ENCODE data around the gene KIF2A.

KIF2A gene

GRCh38 chr5:62322484-62322883 is 16.5 kb downstream of the KIF2A start:
- DNase-seq = no peak
- Histone ChIP-seq H3K36me3 (peaks cover 10% of the 10 kb centered on the region; the same call in 1 of the 2 replicates), H3K27ac (no peak overlapping the region), H3K27me3 (ENCODE audit: insufficient read depth, low read depth, severe bottlenecking) (no peaks in the 10 kb centered on the region), H3K4me3 (ENCODE audit: low read depth, low read length) (no peak overlapping the region), H3K9me3 (ENCODE audit: severe bottlenecking) (no peaks in the 10 kb centered on the region)
- no peak for TF ChIP-seq CTCF (IDR thresholded peaks at IDR 0.05; ENCODE audit: low read depth, low read length)

GRCh38 chr5:62326302-62326701 is 20.3 kb downstream of the KIF2A start:
- no peaks in the 10 kb centered on the region for H3K27me3 ChIP-seq (ENCODE audit: insufficient read depth, low read depth, severe bottlenecking)
- no peak overlapping the region for H3K27ac ChIP-seq
- H3K9me3 ChIP-seq (ENCODE audit: severe bottlenecking) = no peaks in the 10 kb centered on the region
- peaks cover 10% of the 10 kb centered on the region; the same call in 1 of the 2 replicates for H3K36me3 ChIP-seq
- no peak for DNase-seq
- no peak for TF ChIP-seq CTCF (IDR thresholded peaks at IDR 0.05; ENCODE audit: low read depth, low read length)
- H3K4me3 ChIP-seq (ENCODE audit: low read depth, low read length) = no peak overlapping the region

- Histone ChIP-seq H3K36me3 (peaks cover 7% of the 10 kb centered on the region; the same call in 1 of the 2 replicates), H3K9me3 (ENCODE audit: severe bottlenecking) (no peaks in the 10 kb centered on the region), H3K27ac (no peak overlapping the region), H3K4me3 (ENCODE audit: low read depth, low read length) (no peak overlapping the region), H3K27me3 (ENCODE audit: insufficient read depth, low read depth, severe bottlenecking) (no peaks in the 10 kb centered on the region)
- DNase-seq = no peak
- no peak for TF ChIP-seq CTCF (IDR thresholded peaks at IDR 0.05; ENCODE audit: low read depth, low read length)
Measured at GRCh38 chr5:62326702-62327101, 20.7 kb downstream of the KIF2A start.

GRCh38 chr5:62327138-62328053 is 21.4 kb downstream of the KIF2A start:
- Histone ChIP-seq H3K27ac (no peak overlapping the region), H3K36me3 (peaks cover 4% of the 10 kb centered on the region; the same call in 1 of the 2 replicates), H3K9me3 (ENCODE audit: severe bottlenecking) (no peaks in the 10 kb centered on the region), H3K27me3 (ENCODE audit: insufficient read depth, low read depth, severe bottlenecking) (no peaks in the 10 kb centered on the region), H3K4me3 (ENCODE audit: low read depth, low read length) (no peak overlapping the region)
- DNase-seq = no peak
- TF ChIP-seq CTCF (IDR thresholded peaks at IDR 0.05; ENCODE audit: low read depth, low read length) = no peak

GRCh38 chr5:62328772-62329491 is 22.9 kb downstream of the KIF2A start:
- no peak for DNase-seq
- H3K36me3 ChIP-seq = peaks cover 4% of the 10 kb centered on the region; the same call in 1 of the 2 replicates
- no peak overlapping the region for H3K27ac ChIP-seq
- H3K9me3 ChIP-seq (ENCODE audit: severe bottlenecking) = no peaks in the 10 kb centered on the region
- H3K27me3 ChIP-seq (ENCODE audit: insufficient read depth, low read depth, severe bottlenecking) = no peaks in the 10 kb centered on the region
- H3K4me3 ChIP-seq (ENCODE audit: low read depth, low read length) = no peak overlapping the region
- TF ChIP-seq CTCF (IDR thresholded peaks at IDR 0.05; ENCODE audit: low read depth, low read length) = no peak

Measured in WERI-Rb-1 (cell line).